Gastroesophageal sphincter (tissue), 4 donors: Measurements from ENCODE around the gene BGLAP. TPM values are rescaled to one million over a fixed set of nuclear protein-coding genes. Genes with fewer than 3 reads are reported as not detected.

Experiments
- ATAC-seq: fragments of 150-250 bp; one replicate; pipeline ENCODE4 v1.9.1; 2016; ENCODE audit warnings: mild to moderate bottlenecking, moderate library complexity
- H3K27ac ChIP-seq, 4 donors: fragments of 200-600 bp; sonication (generic) in 3 of 4; 1 replicate in 3 of 4; 2 replicates in 1 of 4; pipeline ENCODE4 v1.5.1; 2016 to 2019
- H3K27me3 ChIP-seq: fragments of 200-600 bp; sonication (generic); one replicate; pipeline ENCODE4 v1.5.1; 2019
- H3K36me3 ChIP-seq, 2 donors: fragments of 200-600 bp; sonication (generic); one replicate each; pipeline ENCODE4 v1.5.1; 2019; ENCODE audit warnings: control low read depth in 1 of 2
- H3K4me1 ChIP-seq, 3 donors: fragments of 200-600 bp; sonication (generic); 1 replicate in 2 of 3; 2 replicates in 1 of 3; pipeline ENCODE4 v1.5.1; 2016 to 2019; ENCODE audit warnings: control low read depth in 2 of 3
- H3K4me3 ChIP-seq, 2 donors: fragments of 200-600 bp; sonication (generic); one replicate each; pipeline ENCODE4 v1.5.1; 2019; ENCODE audit warnings: mild to moderate bottlenecking in 1 of 2, moderate library complexity in 1 of 2
- H3K9me3 ChIP-seq, 3 donors: fragments of 200-600 bp; sonication (generic); one replicate each; pipeline ENCODE4 v1.5.1; 2017 to 2019; ENCODE audit warnings: control low read depth in 2 of 3
- CTCF ChIP-seq, 4 experiments: fragments of 200-600 bp in 2 of 4; fragments of 450-650 bp in 2 of 4; sonication (generic) in 1 of 4; IDR thresholded peaks; one replicate each; pipeline ENCODE4 v1.5.1; 2017 to 2019; ENCODE audit warnings: antibody characterized with exemption in 4 of 4, mild to moderate bottlenecking in 2 of 4, moderate library complexity in 2 of 4
- EP300 ChIP-seq: sonication (generic); formaldehyde crosslinking; IDR thresholded peaks from one replicate; pipeline ENCODE4 v1.6.1; 2017; ENCODE audit warnings: antibody characterized with exemption, mild to moderate bottlenecking
- POLR2A ChIP-seq, 2 donors: fragments of 450-650 bp; IDR thresholded peaks; one replicate each; pipeline ENCODE4 v1.6.1; 2017; ENCODE audit warnings: antibody characterized with exemption in 2 of 2, mild to moderate bottlenecking in 2 of 2, moderate library complexity in 1 of 2
- POLR2AphosphoS5 ChIP-seq: sonication (generic); formaldehyde crosslinking; IDR thresholded peaks from one replicate; pipeline ENCODE4 v1.6.1; 2017; ENCODE audit warnings: antibody characterized with exemption
- WGBS, 2 donors: methylation state at CpG; one replicate each; pipeline ENCODE4 v1.1.5; 2018; ENCODE audit warnings: low coverage in 1 of 2; 5-methylcytosine and 5-hydroxymethylcytosine counted together
- total RNA-seq, 4 donors: library from RNA; depleted of rRNA; stranded (reverse); fragments of >200 nt; gene quantifications; one replicate each; pipeline ENCODE4 v1.1.0, GENCODE V29; 2016

Gene BGLAP
- total RNA-seq, 4 donors from 2014 or later, result 0.54 TPM; not detected in 3

- Histone ChIP-seq H3K36me3 (peaks cover 22 to 99% of the 10 kb centered on the region in 2 donors), H3K4me1 (no peaks in the 10 kb centered on the region), H3K4me3 (no peak overlapping the region), H3K27me3 (no peaks in the 10 kb centered on the region), H3K9me3 (no peaks in the 10 kb centered on the region), H3K27ac (peak overlapping the region in 1 of 4 donors; percentile 11)
- TF ChIP-seq POLR2A (IDR thresholded peaks at IDR 0.05) (no peak), CTCF (IDR thresholded peaks at IDR 0.05) (no peak), EP300 (no peak), POLR2AphosphoS5 (no peak)
- no peak for ATAC-seq
- 61 to 62% methylated on average over 7 of the region's 9 CpGs for WGBS, 2 donors
Measured at GRCh38 chr1:156262461-156263287, 20.7 kb downstream of the BGLAP start.

- Histone ChIP-seq H3K4me1 (no peaks in the 10 kb centered on the region), H3K27me3 (no peaks in the 10 kb centered on the region), H3K4me3 (no peak overlapping the region), H3K27ac (peak overlapping the region in 1 of 4 donors; percentile 2), H3K9me3 (no peaks in the 10 kb centered on the region), H3K36me3 (peaks cover 20 to 99% of the 10 kb centered on the region in 2 donors)
- WGBS, 2 donors, result 88% methylated on average over 4 of the region's 9 CpGs; no CpG with 5 or more reads in 1 of the 2 donors
- no peak for ATAC-seq
- no peak for TF ChIP-seq EP300
- TF ChIP-seq CTCF (IDR thresholded peaks at IDR 0.05), result no peak
- TF ChIP-seq POLR2AphosphoS5, result no peak
- TF ChIP-seq POLR2A (IDR thresholded peaks at IDR 0.05), result no peak
Measured at GRCh38 chr1:156263288-156263655, 21.3 kb downstream of the BGLAP start.

GRCh38 chr1:156266051-156266450 is 24.1 kb downstream of the BGLAP start:
- Histone ChIP-seq H3K9me3 (no peaks in the 10 kb centered on the region), H3K27me3 (no peaks in the 10 kb centered on the region), H3K4me3 (no peak overlapping the region), H3K27ac (no peak overlapping the region), H3K36me3 (peaks cover 7 to 99% of the 10 kb centered on the region in 2 donors), H3K4me1 (no peaks in the 10 kb centered on the region)
- TF ChIP-seq POLR2AphosphoS5 (no peak), POLR2A (IDR thresholded peaks at IDR 0.05) (no peak), EP300 (no peak), CTCF (IDR thresholded peaks at IDR 0.05) (no peak)
- WGBS, 2 donors, result 89% methylated on average over 5 of the region's 13 CpGs; no CpG with 5 or more reads in 1 of the 2 donors
- no peak for ATAC-seq

GRCh38 chr1:156268336-156268735 is 26.4 kb downstream of the BGLAP start:
- H3K36me3 ChIP-seq, result peaks cover 7 to 99% of the 10 kb centered on the region in 2 donors
- H3K4me1 ChIP-seq, result no peaks in the 10 kb centered on the region
- no peak for ATAC-seq
- no peaks in the 10 kb centered on the region for H3K9me3 ChIP-seq
- no peak overlapping the region for H3K4me3 ChIP-seq
- 59 to 77% methylated on average over 3 to 4 of the region's 4 CpGs for WGBS, 2 donors
- no peak overlapping the region for H3K27ac ChIP-seq
- TF ChIP-seq POLR2A (IDR thresholded peaks at IDR 0.05), result no peak
- no peak for TF ChIP-seq CTCF (IDR thresholded peaks at IDR 0.05)
- TF ChIP-seq POLR2AphosphoS5, result no peak
- TF ChIP-seq EP300, result no peak
- H3K27me3 ChIP-seq, result no peaks in the 10 kb centered on the region

- H3K4me3 ChIP-seq, result no peak overlapping the region
- H3K27me3 ChIP-seq, result no peaks in the 10 kb centered on the region
- ATAC-seq, result no peak
- H3K27ac ChIP-seq, result no peak overlapping the region
- TF ChIP-seq EP300 (no peak), POLR2AphosphoS5 (no peak), POLR2A (IDR thresholded peaks at IDR 0.05) (no peak), CTCF (IDR thresholded peaks at IDR 0.05) (no peak)
- H3K36me3 ChIP-seq, result peaks cover 7 to 100% of the 10 kb centered on the region in 2 donors
- H3K9me3 ChIP-seq, result no peaks in the 10 kb centered on the region
- H3K4me1 ChIP-seq, result no peaks in the 10 kb centered on the region
- WGBS, 2 donors, result 71 to 94% methylated on average over 2 of the region's 3 CpGs
Measured at GRCh38 chr1:156270314-156270713, 28.3 kb downstream of the BGLAP start.
